GM12872 (cell line): ENCODE measurements around the gene CHST9.

Source experiments
- TF ChIP-seq, protein P1 (sequence below): IDR thresholded peaks from 3 replicates; pipeline ENCODE4 v1.5.1; 2011; ENCODE audit warnings: low read depth, mild to moderate bottlenecking, low read length, moderate library complexity; ENCODE audit not compliant: insufficient read depth

The CHST9 gene

GRCh38 chr18:27211569-27211968 lies 26.5 kb upstream of the CHST9 start:
- TF ChIP-seq, protein P1, sequence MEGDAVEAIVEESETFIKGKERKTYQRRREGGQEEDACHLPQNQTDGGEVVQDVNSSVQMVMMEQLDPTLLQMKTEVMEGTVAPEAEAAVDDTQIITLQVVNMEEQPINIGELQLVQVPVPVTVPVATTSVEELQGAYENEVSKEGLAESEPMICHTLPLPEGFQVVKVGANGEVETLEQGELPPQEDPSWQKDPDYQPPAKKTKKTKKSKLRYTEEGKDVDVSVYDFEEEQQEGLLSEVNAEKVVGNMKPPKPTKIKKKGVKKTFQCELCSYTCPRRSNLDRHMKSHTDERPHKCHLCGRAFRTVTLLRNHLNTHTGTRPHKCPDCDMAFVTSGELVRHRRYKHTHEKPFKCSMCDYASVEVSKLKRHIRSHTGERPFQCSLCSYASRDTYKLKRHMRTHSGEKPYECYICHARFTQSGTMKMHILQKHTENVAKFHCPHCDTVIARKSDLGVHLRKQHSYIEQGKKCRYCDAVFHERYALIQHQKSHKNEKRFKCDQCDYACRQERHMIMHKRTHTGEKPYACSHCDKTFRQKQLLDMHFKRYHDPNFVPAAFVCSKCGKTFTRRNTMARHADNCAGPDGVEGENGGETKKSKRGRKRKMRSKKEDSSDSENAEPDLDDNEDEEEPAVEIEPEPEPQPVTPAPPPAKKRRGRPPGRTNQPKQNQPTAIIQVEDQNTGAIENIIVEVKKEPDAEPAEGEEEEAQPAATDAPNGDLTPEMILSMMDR: no peak

GRCh38 chr18:27206411-27206810 lies 21.3 kb upstream of the CHST9 start:
- TF ChIP-seq, protein P1: no peak

GRCh38 chr18:27202741-27203140 lies 17.6 kb upstream of the CHST9 start:
- TF ChIP-seq, protein P1: no peak

- TF ChIP-seq, protein P1: no peak
Measured at GRCh38 chr18:27198036-27198435, 12.9 kb upstream of the CHST9 start.

DNA sequence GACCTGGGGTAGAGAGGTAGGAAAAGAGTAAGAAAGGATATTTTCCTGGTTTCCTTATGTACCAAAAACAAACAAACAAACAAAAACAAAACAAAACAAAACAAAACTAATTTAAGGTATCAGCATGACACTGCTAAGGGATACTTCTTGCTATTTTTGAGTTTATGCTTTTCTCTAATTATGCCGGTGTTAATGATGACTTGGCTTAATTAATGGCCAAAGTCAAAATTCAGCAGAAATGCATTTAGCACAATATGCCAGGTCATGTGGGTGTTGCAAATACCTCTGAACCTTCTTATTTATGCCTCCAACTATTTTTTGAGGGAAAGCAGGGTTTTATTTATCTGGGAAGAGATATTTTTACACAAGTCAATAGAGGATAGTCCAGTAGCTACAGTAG lies 3.2 kb upstream of the CHST9 start:
- TF ChIP-seq, protein P1: no peak

GRCh38 chr18:27185897-27186296 lies 789 bp upstream of the CHST9 start:
- TF ChIP-seq, protein P1: no peak

- TF ChIP-seq, protein P1: no peak
Measured at GRCh38 chr18:27184115-27185024, 738 bp downstream of the CHST9 start.
